Osteoblast (primary cell): Measurements from ENCODE around the gene ING1. TPM values are rescaled to one million over a fixed set of nuclear protein-coding genes. Genes with fewer than 3 reads are reported as not detected.

ENCODE experiments used
- DNase-seq: peaks from one replicate; pipeline ENCODE4 v3.0.0; 2011; ENCODE audit warnings: low spot score, mixed read lengths; ENCODE audit not compliant: insufficient read length; ENCODE audit errors: missing footprints
- H2AFZ ChIP-seq: 2 replicates; pipeline ENCODE4 v1.6.0; 2011; ENCODE audit warnings: mild to moderate bottlenecking, low read length
- H3K27ac ChIP-seq: 2 replicates; pipeline ENCODE4 v1.5.1; 2011; ENCODE audit warnings: mild to moderate bottlenecking, low read depth, low read length, moderate library complexity
- H3K27me3 ChIP-seq: 2 replicates; pipeline ENCODE4 v1.6.0; 2012; ENCODE audit warnings: mild to moderate bottlenecking, control low read depth, inconsistent platforms, low read length, moderate library complexity; ENCODE audit not compliant: insufficient read depth
- H3K36me3 ChIP-seq: 2 replicates; pipeline ENCODE4 v1.5.1; 2011; ENCODE audit warnings: mild to moderate bottlenecking, low read length, control low read depth, moderate library complexity; ENCODE audit not compliant: insufficient read depth
- H3K4me1 ChIP-seq: 2 replicates; pipeline ENCODE4 v1.5.1; 2011; ENCODE audit warnings: mild to moderate bottlenecking, low read length, control low read depth, moderate library complexity; ENCODE audit not compliant: insufficient read depth
- H3K4me2 ChIP-seq: 2 replicates; pipeline ENCODE4 v1.6.0; 2011; ENCODE audit warnings: mild to moderate bottlenecking, low read length; ENCODE audit not compliant: insufficient read depth
- H3K4me3 ChIP-seq: fragments of 200-600 bp; sonication (generic); 3 replicates; pipeline ENCODE4 v1.5.1; 2012; ENCODE audit warnings: mild to moderate bottlenecking, low read length, inconsistent platforms; ENCODE audit not compliant: insufficient read depth
- H3K79me2 ChIP-seq: 2 replicates; pipeline ENCODE4 v1.6.0; 2012; ENCODE audit warnings: mild to moderate bottlenecking, low read length, control low read depth, inconsistent platforms; ENCODE audit not compliant: insufficient read depth
- H3K9me3 ChIP-seq: 2 replicates; pipeline ENCODE4 v1.5.1; 2011; ENCODE audit warnings: low read depth, low read length, control low read depth
- H4K20me1 ChIP-seq: 2 replicates; pipeline ENCODE4 v1.6.0; 2012; ENCODE audit warnings: mild to moderate bottlenecking, low read length, control low read depth; ENCODE audit not compliant: insufficient read depth
- CTCF ChIP-seq: IDR thresholded peaks from 2 replicates; pipeline ENCODE4 v1.5.1; 2011; ENCODE audit warnings: mild to moderate bottlenecking, low read depth, low read length, moderate library complexity; ENCODE audit errors: extremely low read depth
- total RNA-seq: library from RNA; depleted of rRNA; stranded (reverse); fragments of >200 nt; gene quantifications from 2 replicates; pipeline ENCODE4 v1.2.3, GENCODE V29; 2012

ING1 gene
- total RNA-seq, 1 donor = 10.5 TPM

- no peak for TF ChIP-seq CTCF
- no peaks in the 10 kb centered on the region for H3K36me3 ChIP-seq
- peaks cover 11% of the 10 kb centered on the region for H3K27me3 ChIP-seq
- H4K20me1 ChIP-seq = no peaks in the 10 kb centered on the region
- no peak overlapping the region for H3K4me3 ChIP-seq
- H3K4me2 ChIP-seq = no peak overlapping the region
- no peaks in the 10 kb centered on the region for H3K4me1 ChIP-seq
- DNase-seq = no peak
- no peak overlapping the region for H2AFZ ChIP-seq
- no peak overlapping the region for H3K27ac ChIP-seq
- H3K79me2 ChIP-seq = no peaks in the 10 kb centered on the region
- H3K9me3 ChIP-seq = no peaks in the 10 kb centered on the region
Observed at GRCh38 chr13:110766671-110767430, 53.4 kb downstream of the ING1 start.

- no peaks in the 10 kb centered on the region for H4K20me1 ChIP-seq
- no peak overlapping the region for H3K27ac ChIP-seq
- no peak overlapping the region for H3K4me2 ChIP-seq
- no peak for DNase-seq
- no peaks in the 10 kb centered on the region for H3K79me2 ChIP-seq
- peaks cover 12% of the 10 kb centered on the region for H3K27me3 ChIP-seq
- no peaks in the 10 kb centered on the region for H3K36me3 ChIP-seq
- H3K4me3 ChIP-seq = no peak overlapping the region
- TF ChIP-seq CTCF = no peak
- H2AFZ ChIP-seq = no peak overlapping the region
- no peaks in the 10 kb centered on the region for H3K9me3 ChIP-seq
- no peaks in the 10 kb centered on the region for H3K4me1 ChIP-seq
Observed at GRCh38 chr13:110767476-110767875, 54.0 kb downstream of the ING1 start.

GRCh38 chr13:110769097-110769496, 55.6 kb downstream of the ING1 start:
- H3K9me3 ChIP-seq = no peaks in the 10 kb centered on the region
- TF ChIP-seq CTCF = no peak
- H4K20me1 ChIP-seq = no peaks in the 10 kb centered on the region
- no peak overlapping the region for H3K4me2 ChIP-seq
- peaks cover 21% of the 10 kb centered on the region for H3K27me3 ChIP-seq
- no peaks in the 10 kb centered on the region for H3K36me3 ChIP-seq
- DNase-seq = no peak
- H3K27ac ChIP-seq = no peak overlapping the region
- H3K4me3 ChIP-seq = no peak overlapping the region
- no peaks in the 10 kb centered on the region for H3K4me1 ChIP-seq
- no peaks in the 10 kb centered on the region for H3K79me2 ChIP-seq
- no peak overlapping the region for H2AFZ ChIP-seq

- Histone ChIP-seq H3K4me1 (no peaks in the 10 kb centered on the region), H3K36me3 (no peaks in the 10 kb centered on the region), H3K4me2 (no peak overlapping the region), H4K20me1 (no peaks in the 10 kb centered on the region), H3K9me3 (no peaks in the 10 kb centered on the region), H3K4me3 (no peak overlapping the region), H3K27me3 (peaks cover 25% of the 10 kb centered on the region), H3K79me2 (no peaks in the 10 kb centered on the region), H2AFZ (no peak overlapping the region), H3K27ac (no peak overlapping the region)
- DNase-seq = no peak
- TF ChIP-seq CTCF = no peak
Observed at GRCh38 chr13:110770678-110771077, 57.2 kb downstream of the ING1 start.
